Activated T-cell treated with anti-CD3 and anti-CD28 coated beads, Interleukin-2, amount 50 U/mL, for 1 hour (primary cell): Measurements from ENCODE around the gene PHAX.
"Not testable (repeated sequence)": the region's sequence is repeated elsewhere in the genome, so short reads cannot be mapped to it uniquely, and the experiment has no call there.

Experiments
- DNase-seq: peaks from one replicate; pipeline ENCODE4 v3.0.0-alpha.2; 2020

Gene PHAX

GRCh38 chr5:126605525-126605924 is 4.8 kb downstream of the PHAX start:
- no peak for DNase-seq

- no peak for DNase-seq
Measured at GRCh38 chr5:126610160-126610559, 9.4 kb downstream of the PHAX start.

GRCh38 chr5:126610616-126611015 is 9.9 kb downstream of the PHAX start:
- no peak for DNase-seq

GRCh38 chr5:126613941-126614592 is 13.3 kb downstream of the PHAX start:
- no peak for DNase-seq

- no peak for DNase-seq
Measured at GRCh38 chr5:126615286-126615685, 14.5 kb downstream of the PHAX start.

- DNase-seq = not testable (repeated sequence)
Measured at GRCh38 chr5:126617603-126618002, 16.9 kb downstream of the PHAX start.

GRCh38 chr5:126619781-126620180 is 19.0 kb downstream of the PHAX start:
- no peak for DNase-seq

- DNase-seq = no peak
Measured at GRCh38 chr5:126624534-126624933, 23.8 kb downstream of the PHAX start.

GRCh38 chr5:126628102-126628501 is 27.4 kb downstream of the PHAX start:
- no peak for DNase-seq

- DNase-seq = no peak
Measured at GRCh38 chr5:126631920-126632319, 31.2 kb downstream of the PHAX start.

- no peak for DNase-seq
Measured at GRCh38 chr5:126633552-126633951, 32.8 kb downstream of the PHAX start.

GRCh38 chr5:126635585-126635984 is 34.8 kb downstream of the PHAX start:
- DNase-seq = no peak

- DNase-seq = no peak
Measured at GRCh38 chr5:126636956-126637355, 36.2 kb downstream of the PHAX start.

- DNase-seq = no peak
Measured at GRCh38 chr5:126640866-126641265, 40.1 kb downstream of the PHAX start.

- DNase-seq = no peak
Measured at GRCh38 chr5:126641387-126641786, 40.6 kb downstream of the PHAX start.

- no peak for DNase-seq
Measured at GRCh38 chr5:126645132-126645531, 44.4 kb downstream of the PHAX start.

GRCh38 chr5:126647071-126647470 is 46.3 kb downstream of the PHAX start:
- DNase-seq = no peak

- no peak for DNase-seq
Measured at GRCh38 chr5:126648471-126648870, 47.7 kb downstream of the PHAX start.

- not testable (repeated sequence) for DNase-seq
Measured at GRCh38 chr5:126649057-126649456, 48.3 kb downstream of the PHAX start.

- DNase-seq = not testable (repeated sequence)
Measured at GRCh38 chr5:126649709-126650108, 49.0 kb downstream of the PHAX start.

- DNase-seq = no peak
Measured at GRCh38 chr5:126650463-126650862, 49.7 kb downstream of the PHAX start.

GRCh38 chr5:126651013-126651577 is 50.3 kb downstream of the PHAX start:
- DNase-seq = no peak

- no peak for DNase-seq
Measured at GRCh38 chr5:126656401-126657007, 55.8 kb downstream of the PHAX start.

- DNase-seq = no peak
Measured at GRCh38 chr5:126658561-126658960, 57.8 kb downstream of the PHAX start.
